ENCODE results near the gene CIB4.

Gene CIB4

DNA sequence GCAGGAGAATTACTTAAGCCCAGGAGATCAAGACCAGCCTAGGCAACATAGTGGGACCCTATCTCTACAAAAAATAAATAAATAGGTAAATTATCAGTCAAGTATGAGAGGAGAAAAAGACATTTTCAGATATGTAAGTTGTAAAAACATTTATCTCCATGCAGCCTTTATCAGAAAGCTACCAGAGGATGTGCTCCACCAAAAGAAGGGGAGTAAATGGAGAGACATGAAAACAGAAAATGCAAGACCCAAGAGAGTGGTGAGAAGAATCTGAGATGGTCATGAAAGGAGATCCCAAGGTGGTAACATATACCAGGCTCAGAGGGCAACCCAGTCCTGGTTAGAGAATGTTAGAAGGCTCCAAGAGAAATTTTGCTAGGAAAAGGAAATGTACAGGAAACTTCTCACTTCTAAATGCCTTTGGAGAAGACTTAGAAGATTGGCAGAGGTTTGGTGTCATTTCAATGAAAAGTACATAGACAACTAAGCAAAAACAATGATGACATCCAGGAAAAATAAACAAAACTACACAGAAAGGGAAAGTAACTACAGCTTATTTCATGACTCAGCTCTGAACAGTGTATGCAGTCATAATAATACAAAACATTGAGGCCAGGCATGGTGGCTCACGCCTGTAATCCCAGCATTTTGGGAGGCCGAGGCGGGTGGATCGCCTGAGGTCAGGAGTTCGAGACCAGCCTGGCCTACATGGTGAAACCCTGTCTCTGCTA lies 19.5 kb downstream of the CIB4 start:
- no peak for DNase-seq (ENCODE audit: low spot score)

DNA sequence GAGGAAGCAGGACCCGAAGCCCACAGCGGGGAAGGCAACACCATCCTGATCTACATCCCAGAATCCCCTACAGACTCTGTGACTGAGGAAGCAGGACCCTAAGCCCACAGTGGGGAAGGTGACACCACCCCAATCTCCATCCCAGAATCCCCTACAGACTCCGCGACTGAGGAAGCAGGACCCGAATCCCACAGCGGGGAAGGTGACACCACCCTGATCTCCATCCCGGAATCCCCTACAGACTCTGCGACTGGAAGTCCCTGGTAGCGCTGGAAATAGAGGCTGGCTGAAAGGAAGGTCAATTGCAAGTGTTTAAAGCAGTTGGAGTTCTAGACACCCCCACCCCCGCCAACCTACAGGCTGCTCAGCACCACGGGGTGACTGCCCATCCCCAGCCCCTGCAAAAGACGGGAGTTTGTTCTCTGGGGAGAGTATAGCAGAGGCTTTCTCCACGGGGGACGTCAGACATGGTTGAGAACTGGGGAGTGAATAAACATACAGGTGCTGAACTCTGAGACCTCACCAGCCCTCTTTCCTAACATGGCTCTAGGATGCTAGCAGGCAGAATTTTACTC lies 21.0 kb downstream of the CIB4 start:
- no peak for DNase-seq (ENCODE audit: low spot score)

DNA sequence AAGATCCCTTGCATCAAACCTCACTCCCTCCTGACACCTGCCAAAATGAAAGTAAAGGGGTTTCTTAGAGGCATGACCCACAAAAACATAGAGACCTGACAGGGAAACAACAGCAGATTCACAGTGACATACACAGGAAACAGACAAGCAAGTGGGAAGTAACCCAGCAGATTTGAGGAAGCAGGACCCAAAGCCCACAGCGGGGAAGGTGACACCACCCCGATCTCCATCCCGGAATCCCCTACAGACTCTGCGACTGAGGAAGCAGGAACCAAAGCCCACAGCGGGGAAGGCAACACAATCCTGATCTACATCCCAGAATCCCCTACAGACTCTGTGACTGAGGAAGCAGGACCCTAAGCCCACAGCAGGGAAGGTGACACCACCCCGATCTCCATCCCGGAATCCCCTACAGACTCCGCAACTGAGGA lies 21.6 kb downstream of the CIB4 start:
- no peak for DNase-seq (ENCODE audit: low spot score)

DNA sequence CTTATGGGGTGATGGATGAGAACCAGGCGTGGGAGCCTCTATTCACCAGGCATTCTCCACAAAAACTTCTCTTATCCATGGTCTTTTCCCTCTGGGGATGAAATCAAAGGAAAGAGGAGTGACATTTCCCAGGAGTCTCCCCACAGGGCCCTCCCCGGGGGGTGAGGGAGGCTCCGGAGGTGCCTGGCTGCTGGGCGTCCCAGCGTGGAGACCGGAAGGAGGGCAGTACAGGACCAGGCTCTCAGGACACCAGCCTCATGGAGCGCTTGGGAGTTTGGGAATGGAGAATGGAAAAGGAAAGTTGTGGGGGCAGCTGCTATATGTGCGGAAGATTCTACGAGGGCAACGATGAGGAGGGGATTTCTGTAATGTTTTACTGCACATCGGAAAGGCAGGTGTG lies 22.1 kb downstream of the CIB4 start:
- no peak for DNase-seq (ENCODE audit: low spot score)

DNA sequence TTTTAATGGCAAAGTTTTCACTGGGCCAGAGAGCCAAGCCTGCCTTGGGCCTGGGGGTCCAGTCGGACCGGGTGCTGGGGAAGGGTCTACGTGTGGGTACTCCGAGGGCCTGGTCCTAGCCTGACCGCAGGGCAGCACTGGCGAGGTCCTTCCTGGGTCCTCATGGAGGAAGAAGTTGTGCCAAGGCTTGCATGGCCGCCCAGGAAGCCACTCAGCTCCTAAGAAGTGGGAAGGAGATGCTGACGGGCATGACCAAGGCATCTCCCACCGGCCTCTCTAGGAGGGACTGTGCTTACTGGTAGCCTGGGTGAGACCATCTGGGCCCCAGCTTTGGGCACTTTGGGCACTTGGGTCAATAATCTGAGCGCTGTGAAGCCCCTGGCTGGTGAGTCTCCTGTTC lies 22.6 kb downstream of the CIB4 start:
- no peak for DNase-seq (ENCODE audit: low spot score)

DNA sequence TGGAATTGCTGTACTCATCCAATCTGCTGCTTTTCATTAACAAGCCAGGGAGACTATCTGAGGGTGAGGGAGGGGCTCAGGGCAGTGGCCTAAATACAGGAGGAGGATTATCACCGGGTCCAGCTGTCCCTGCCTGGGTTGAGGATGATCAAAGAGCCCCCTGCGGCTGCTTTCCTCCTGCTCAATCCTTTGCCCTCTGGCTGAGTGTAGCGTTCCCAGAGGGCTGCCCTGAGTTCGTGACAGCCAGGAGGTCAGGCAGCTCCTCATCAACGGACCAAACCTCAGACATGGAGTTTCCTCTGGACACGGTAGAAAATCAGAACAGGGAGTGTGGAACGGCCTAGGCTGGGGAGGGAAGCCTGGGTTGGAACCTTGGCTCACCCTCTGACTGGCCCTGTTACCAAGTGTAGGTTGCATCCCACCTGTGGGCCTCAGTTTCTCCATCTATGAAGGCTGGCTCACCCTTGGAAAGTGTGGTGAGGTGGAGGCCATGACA lies 23.5 kb downstream of the CIB4 start:
- no peak for DNase-seq (ENCODE audit: low spot score)

DNA sequence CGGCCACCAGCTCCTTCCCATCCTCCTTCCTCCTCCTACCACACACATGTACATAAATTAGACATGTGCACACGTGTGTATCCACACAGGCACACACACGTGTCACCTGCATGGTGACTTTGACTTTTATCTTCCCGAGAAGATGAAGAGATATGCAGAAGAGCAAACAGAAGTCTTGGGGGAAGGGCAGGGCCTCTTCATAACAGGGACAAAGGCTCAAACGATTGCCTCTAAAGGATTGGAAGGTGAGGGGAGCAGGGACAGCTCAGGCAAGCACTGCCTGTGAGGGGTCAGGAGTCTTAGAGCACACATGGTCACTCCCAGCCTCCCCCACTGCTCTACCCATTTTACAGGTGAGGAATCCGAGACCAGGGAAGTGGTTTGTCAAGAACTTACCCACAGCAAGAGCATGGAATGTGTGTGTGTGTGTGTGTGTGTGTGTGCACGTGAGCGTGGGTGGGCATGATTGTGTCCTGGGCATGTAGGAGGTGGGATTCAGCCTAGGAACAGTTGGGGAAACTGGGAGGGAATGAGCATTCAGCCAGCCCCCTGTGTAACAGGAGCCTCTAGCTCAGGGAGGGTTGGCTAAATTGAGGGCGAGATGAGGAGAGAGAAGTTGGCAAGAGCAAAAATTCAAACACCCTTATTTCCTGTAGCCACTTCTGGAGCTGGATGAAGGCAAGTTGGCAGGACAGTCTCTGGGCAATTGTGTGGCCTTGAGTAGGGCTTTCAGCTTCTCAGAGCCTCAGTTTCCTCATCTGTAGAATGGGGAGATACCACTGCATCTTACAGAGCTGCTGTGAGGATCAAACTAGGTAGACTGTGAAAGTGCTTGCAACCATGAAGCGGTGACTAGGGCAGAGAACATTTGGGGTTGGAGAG lies 24.2 kb downstream of the CIB4 start:
- no peak for DNase-seq (ENCODE audit: low spot score)

DNA sequence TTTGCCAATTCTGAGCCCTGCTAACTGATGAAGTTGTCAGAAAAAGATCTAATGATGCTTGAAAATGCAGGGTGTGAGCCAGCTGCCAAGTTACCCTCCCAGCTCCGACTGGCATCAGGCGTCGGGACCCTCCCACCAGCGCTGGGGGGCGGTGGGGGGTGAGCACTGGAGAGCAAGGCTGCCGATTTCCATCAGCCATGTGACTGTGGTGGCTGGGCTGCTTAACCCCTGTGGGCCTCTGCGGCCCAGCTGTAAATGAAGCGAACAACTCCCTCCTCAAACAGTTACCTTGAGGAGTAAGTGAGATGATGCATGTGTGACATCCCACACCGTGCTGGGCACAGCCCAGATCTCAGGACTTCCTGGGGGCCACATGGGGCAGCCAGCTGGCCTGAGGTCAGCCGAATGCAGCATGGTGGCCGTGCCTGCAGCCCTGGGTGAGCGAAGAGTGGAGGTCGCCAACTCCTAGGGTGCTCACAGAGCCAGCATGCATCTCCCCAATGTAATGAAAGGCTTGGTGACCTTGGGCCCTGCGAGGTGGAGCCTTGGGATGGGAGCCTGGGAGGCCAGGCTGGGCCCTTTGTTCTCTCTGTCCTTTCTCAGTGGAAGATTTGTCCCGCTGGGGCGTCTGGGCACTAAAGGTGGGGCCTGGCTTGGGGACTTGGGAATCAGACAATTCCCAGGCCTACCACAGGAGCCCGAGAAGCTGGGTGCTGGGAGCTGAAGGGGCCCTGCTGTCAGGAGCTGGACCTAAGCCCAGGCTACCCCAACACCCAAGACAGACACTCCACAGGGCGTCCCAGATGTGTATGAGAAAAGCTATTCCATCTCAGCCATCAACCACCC lies 25.1 kb downstream of the CIB4 start:
- DNase-seq (ENCODE audit: low spot score), result no peak

DNA sequence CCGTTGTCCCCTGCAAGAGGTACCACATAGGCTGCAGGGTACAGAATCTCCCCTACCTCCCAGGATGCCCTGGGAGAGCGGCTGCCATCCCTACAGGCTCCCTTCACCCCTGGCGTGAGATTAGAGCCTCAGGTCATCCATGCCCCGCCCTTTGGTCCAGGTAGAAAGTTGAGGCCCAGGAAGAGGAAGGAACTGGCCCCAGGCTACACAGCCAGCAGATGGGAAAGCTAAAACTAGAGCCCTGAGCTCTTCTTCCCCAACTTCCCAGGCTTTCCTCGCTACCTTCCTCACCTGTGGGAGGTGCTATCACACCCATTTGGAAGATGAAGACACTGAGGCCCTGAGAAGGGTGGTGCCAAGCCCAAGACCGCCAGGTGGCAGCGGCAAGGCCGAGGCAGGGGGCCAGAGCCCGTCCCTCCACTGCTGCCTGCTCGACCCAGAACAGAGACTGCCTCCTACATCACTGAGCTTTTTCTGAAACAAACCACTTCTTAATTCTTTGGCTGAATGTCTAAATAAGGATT lies 25.8 kb downstream of the CIB4 start:
- no peak for DNase-seq (ENCODE audit: low spot score)

DNA sequence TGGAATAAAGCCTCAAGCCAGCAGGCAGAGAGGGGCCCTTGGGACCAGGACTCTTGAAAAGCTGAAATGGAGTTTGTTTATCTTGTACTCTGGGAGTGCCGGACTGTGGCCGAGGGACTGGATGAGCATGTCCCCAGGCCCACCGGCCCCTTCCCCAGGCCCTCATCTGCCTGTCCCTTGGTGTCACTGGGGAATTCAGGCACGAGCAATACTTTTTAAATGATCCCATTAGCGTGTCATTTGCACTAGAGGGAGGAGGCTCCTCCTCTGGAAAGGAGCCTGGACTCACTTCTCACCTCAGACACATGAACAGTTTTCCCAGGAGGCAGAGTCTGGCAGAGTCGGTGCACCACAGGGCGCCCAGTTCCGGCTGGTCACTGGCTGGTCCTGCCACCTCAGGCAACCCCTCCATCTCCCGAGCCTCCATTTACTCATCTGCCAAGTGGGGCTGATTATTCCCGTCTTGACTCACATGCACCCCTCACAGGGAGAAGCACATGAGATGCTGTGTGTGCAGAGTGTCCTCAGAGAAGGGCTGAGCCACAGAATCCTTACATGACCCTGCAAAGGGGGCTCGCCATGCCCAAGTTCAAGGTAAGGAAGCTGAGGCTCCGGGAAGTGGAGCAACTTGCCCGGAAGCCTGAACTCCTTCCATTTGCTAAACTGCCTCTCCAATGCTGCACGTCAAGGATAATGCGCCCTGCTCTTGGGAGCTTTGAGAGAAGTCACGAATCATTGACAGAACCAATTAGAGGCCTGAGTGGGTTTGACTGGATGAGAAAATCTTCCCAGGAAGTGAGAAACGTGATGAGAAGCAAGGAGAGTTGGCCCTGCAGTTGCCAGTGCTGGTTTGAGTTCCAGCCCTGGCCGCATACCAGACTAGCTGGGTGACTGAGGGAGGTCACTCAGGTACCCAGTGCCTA lies 26.7 kb downstream of the CIB4 start:
- no peak for DNase-seq (ENCODE audit: low spot score)

DNA sequence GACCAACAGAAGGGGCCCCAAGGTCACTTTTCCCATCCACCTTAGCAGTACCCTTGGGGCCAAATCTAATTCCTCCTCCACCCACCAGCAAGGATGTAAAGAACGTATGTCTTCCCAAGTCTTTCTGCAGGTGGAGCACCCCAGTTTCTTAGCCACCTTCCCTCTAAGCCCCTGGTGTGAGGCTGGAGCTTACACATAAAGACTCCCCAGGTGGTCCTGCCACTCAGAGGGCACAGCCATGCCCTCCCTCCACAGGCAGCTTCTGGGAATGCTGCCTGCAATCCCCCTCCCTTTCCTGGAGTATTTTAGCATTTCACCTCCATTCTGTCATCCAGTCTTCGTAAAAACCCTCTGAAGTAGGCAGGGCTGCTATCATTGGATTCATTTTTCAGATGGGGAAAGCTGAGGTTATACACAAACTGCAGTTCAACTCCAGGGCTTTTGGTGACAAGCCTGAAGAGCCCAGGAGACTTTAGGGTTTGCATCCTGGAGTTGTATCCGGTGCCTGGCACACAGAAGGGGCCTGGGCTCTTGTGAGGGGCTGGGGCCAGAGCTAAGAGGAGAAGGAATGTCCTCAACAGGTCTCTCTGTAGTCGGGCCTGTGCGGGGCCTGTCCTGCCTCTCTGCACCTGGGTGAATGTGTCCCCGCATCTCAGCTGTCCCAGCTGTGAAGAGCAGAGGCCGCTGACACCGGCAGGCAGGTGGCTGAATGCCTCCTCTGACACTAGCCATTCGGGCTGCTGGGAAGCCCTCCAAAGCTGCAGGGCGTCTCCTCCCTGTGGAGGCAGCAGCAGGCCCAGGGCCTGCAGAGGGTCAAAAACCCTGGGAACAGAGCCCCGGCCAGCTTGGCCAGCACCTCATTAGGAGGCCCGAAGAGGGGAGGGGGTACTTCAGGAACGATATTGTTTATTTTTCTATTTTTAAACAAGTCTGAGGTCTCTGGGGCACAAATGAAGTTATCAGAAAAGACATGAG lies 27.6 kb downstream of the CIB4 start:
- DNase-seq (ENCODE audit: low spot score), result no peak

DNA sequence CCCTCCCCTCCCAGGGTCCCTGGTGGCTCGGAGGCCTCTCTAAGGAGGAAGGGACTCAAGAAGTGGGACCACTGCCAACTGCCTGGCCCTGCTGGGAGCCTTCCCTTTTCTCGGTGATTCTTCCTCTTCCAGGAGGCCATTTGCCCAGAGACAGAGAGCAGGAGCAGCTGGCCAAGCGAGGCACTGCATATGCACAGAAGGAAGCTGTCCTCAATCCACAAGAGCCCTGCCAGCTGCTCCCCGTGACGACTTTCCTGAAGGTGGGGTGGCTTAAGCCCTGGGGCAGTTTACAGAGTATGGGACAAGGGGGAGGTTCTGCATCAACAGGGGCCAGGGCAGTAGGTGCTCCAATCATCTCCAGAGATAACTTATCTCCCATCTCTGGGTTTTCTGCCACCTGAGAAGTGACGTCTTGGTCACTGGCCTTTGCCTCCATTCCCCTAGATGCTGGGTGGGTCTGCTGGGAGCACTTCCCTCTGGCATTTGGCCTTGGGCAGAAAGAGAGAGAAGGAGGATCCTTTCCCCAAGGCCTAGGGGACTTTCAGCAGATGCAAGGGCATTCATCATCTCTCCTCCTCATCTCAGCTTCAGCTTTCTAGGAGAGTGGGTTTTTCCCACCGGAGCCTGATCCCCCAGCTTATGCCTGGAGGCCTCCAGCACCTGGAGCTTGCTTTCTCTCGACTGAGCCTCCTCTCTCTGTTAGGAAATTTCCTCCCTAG lies 28.5 kb downstream of the CIB4 start:
- no peak for DNase-seq (ENCODE audit: low spot score)

DNA sequence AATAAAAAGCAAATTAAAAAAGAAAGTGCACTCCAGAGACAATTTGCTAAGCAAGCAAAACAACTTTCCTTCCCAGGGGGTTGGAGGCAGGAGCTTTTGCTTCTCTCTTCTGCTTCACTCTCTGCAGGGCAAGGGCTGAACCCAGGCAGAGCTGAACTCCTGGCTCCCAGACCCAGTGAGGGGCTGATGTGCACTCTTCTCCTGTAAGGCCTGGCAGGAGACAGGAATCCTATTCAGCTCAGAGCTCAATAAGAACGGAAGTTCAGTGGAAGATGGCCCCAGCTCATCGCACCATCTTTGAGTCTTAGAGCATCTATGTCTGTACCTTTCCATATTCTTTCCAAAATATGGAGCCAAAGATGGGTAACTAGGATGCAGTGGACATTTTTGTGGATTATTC lies 29.1 kb downstream of the CIB4 start:
- DNase-seq (ENCODE audit: low spot score), result no peak

DNA sequence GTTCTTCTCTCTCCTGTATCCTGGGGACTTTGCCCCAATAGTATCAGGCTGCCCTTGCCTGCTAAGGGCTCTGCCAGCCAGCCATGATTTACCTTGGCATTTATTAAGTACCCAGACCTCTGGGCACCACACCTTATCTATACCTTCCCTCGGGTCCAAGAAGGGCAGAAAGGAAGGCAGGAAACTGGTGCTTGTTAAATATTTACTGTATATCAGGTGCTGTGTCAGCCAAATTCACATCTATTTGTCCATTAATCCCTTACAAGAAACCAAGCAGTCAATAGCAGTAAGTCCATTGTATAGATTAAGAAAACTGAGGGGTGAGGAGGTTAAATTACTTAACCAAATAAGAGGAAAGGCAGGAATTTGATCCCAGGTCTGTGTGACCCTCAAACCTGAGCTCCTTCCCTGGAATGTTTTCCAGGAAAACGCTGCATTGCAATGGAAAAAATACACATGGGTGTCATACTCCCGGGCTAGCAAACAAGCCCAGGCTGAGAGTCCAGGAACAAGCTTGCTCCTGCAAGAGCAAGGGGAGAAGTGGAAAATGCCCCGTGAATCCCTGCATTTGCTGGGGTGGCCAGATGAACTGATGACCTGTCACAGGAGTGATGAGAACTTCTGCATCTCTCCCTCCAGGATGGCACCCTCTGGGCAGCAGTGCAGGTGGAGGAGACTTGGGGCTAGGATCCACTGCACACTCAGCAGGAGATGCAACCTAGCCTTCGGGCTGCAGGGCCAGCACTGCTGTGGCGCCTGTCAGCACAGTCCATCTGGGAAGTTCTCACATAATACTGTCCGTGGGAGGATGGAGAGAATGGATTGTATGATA lies 30.4 kb downstream of the CIB4 start:
- no peak for DNase-seq (ENCODE audit: low spot score)

DNA sequence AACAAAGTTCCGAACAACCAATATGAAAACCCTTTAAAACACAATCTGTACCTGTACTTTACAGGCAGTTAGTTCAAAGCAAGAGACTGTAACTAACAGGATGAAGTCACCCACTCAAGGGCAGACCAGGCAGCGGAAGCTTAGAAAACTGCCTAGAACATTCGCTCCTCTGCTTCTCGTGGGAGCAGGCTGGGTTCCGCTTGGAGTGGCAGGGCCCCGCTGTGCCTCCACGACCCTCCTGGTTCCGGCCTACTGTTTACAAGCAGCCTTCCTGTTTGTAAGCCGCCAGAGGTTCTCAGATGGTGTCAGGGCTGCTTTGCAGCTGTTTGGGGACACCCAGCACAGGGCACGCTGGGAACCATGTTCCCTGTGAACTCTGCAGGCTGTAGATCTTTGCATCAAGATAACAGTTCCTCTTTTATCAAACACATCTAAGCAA lies 31.3 kb downstream of the CIB4 start:
- no peak for DNase-seq (ENCODE audit: low spot score)

DNA sequence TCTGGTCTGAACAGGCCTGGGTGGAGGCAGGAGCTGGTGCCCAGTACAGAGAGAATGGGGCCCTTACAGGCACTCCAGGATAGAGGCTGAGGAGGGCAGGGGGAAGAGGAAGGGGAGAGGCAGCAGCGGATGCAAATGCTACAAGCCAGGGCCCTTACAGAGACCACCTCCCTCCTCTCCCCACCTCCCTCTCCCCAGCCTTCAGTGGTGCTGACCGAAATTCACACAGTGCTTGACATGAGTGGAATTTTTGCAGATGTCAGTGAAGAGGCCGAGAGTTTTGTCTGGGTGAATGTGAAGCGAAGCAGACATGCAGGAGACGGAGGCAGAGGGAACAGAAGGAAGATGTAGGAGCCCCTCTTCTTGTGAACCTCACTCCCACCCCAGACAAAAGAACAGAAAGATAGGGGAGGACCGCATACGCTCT lies 31.9 kb downstream of the CIB4 start:
- DNase-seq (ENCODE audit: low spot score), result no peak

DNA sequence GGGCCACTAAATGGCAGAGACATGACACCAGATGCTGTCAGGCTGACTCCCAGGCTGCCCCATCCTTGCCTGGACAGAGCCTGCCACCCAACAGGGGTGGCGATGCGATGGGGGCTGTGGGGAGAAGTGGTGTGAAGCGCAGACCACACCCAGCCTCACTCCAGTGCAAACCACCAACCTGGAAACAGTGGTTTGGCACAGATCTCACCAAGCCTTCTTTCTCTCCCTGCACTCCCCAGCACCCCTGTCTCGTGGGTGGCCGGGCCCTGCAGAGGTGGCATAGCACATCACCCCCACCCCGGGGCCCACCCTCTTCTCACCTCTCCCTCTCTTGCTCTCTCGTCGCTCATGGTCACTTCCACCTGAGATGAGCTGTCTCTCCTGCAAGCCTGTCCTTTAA lies 32.6 kb downstream of the CIB4 start:
- no peak for DNase-seq (ENCODE audit: low spot score)

DNA sequence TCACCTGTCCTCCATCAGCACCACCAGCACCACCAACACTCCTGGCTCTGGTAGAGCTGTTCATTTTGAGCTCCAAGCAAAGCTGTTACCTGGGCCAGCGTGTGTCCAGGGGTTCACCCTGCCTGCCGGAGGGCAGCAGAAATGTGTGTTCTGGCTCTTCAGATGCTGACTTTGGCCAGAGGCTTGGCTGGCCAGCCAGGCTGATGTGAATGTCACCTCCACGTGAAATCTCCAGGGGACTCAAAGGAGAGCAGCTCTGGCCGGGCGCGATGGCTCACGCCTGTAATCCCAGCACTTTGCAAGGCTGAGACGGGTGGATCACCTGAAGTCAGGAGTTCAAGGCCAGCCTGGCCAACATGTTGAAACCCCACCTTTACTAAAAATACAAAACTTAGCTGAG lies 33.5 kb downstream of the CIB4 start:
- no peak for DNase-seq (ENCODE audit: low spot score)
